NCI-H146 treated with DMSO at 0.1 percent for 48 hours (cell line): ENCODE data around the gene DCAF16.
A peak's percentile ranks its signal among the peaks of the same experiment; 100 is the strongest.

Source experiments
- DNase-seq: peaks from one replicate; lab custom pipeline; 2025; ENCODE audit not compliant: unreplicated experiment; lab: John Stamatoyannopoulos, UW

The DCAF16 gene

GRCh38 chr4:17785858-17786257 is 24.7 kb downstream of the DCAF16 start:
- no peak for DNase-seq

- no peak for DNase-seq
Measured at GRCh38 chr4:17781300-17782287, 29.0 kb downstream of the DCAF16 start, which contains the start of gene FAM184B. Gene FAM184B, minus strand, starts transcription at chr4:17781621. Its CDS starts 322 bp downstream, at chr4:17781299.

- DNase-seq, result no peak
Measured at GRCh38 chr4:17780501-17781299, 29.9 kb downstream of the DCAF16 start.

- no peak for DNase-seq
Measured at GRCh38 chr4:17778431-17778830, 32.1 kb downstream of the DCAF16 start.

GRCh38 chr4:17773135-17773698 is 37.3 kb downstream of the DCAF16 start:
- DNase-seq, result no peak

GRCh38 chr4:17771284-17771908 is 39.2 kb downstream of the DCAF16 start:
- no peak for DNase-seq

- DNase-seq, result no peak
Measured at GRCh38 chr4:17770845-17771244, 39.7 kb downstream of the DCAF16 start.

GRCh38 chr4:17769406-17770174 is 41.0 kb downstream of the DCAF16 start:
- no peak for DNase-seq

- DNase-seq, result no peak
Measured at GRCh38 chr4:17766826-17767458, 43.6 kb downstream of the DCAF16 start.

GRCh38 chr4:17765514-17766286 is 44.9 kb downstream of the DCAF16 start:
- DNase-seq, result no peak

- DNase-seq, result no peak
Measured at GRCh38 chr4:17763931-17764330, 46.6 kb downstream of the DCAF16 start.

- DNase-seq, result no peak
Measured at GRCh38 chr4:17763416-17763815, 47.1 kb downstream of the DCAF16 start.

GRCh38 chr4:17762726-17763125 is 47.8 kb downstream of the DCAF16 start:
- no peak for DNase-seq

- DNase-seq, result no peak
Measured at GRCh38 chr4:17761062-17761461, 49.5 kb downstream of the DCAF16 start.

GRCh38 chr4:17760626-17761025 is 49.9 kb downstream of the DCAF16 start:
- DNase-seq, result no peak

- peak; percentile 57 for DNase-seq
Measured at GRCh38 chr4:17758485-17758884, 52.1 kb downstream of the DCAF16 start.

- DNase-seq, result no peak
Measured at GRCh38 chr4:17757621-17758020, 52.9 kb downstream of the DCAF16 start.

GRCh38 chr4:17753646-17754045 is 56.9 kb downstream of the DCAF16 start:
- no peak for DNase-seq
